HEK293 (cell line): ENCODE results near the gene CCDC85A.
"Not testable (repeated sequence)": the region's sequence is repeated elsewhere in the genome, so short reads cannot be mapped to it uniquely, and the experiment has no call there.

Experiments
- HOXC10 ChIP-seq: sonication (generic); formaldehyde crosslinking; IDR thresholded peaks from 2 replicates; pipeline ENCODE4 v1.8.1; 2023; ENCODE audit warnings: mild to moderate bottlenecking, missing genetic modification reagents
- SALL2 ChIP-seq: fragments of 450-650 bp; formaldehyde crosslinking; IDR thresholded peaks from 2 replicates; pipeline ENCODE4 v1.5.0; 2017; ENCODE audit warnings: missing biosample characterization, mild to moderate bottlenecking, missing genetic modification characterization, borderline replicate concordance
- ZNF747 ChIP-seq: fragments of 450-650 bp; formaldehyde crosslinking; IDR thresholded peaks from 2 replicates; pipeline ENCODE4 v1.5.1; 2016; ENCODE audit warnings: missing biosample characterization, missing genetic modification characterization
- ZSCAN30 ChIP-seq: fragments of 450-650 bp; IDR thresholded peaks from 2 replicates; pipeline ENCODE4 v1.5.1; 2018; ENCODE audit warnings: missing biosample characterization, mild to moderate bottlenecking, missing genetic modification characterization, moderate library complexity
- TF ChIP-seq, protein P1 (sequence below): fragments of 450-650 bp; formaldehyde crosslinking; IDR thresholded peaks from 2 replicates; pipeline ENCODE4 v1.5.1; 2016; ENCODE audit warnings: missing biosample characterization, missing genetic modification characterization
- TF ChIP-seq, protein P2 (sequence below): fragments of 450-650 bp; formaldehyde crosslinking; IDR thresholded peaks from 2 replicates; pipeline ENCODE4 v1.5.1; 2016; ENCODE audit warnings: missing biosample characterization, missing genetic modification characterization
- TF ChIP-seq, protein P3 (sequence below): fragments of 450-650 bp; formaldehyde crosslinking; IDR thresholded peaks from 2 replicates; pipeline ENCODE4 v1.5.1; 2016; ENCODE audit warnings: missing biosample characterization, missing genetic modification characterization

DNA sequence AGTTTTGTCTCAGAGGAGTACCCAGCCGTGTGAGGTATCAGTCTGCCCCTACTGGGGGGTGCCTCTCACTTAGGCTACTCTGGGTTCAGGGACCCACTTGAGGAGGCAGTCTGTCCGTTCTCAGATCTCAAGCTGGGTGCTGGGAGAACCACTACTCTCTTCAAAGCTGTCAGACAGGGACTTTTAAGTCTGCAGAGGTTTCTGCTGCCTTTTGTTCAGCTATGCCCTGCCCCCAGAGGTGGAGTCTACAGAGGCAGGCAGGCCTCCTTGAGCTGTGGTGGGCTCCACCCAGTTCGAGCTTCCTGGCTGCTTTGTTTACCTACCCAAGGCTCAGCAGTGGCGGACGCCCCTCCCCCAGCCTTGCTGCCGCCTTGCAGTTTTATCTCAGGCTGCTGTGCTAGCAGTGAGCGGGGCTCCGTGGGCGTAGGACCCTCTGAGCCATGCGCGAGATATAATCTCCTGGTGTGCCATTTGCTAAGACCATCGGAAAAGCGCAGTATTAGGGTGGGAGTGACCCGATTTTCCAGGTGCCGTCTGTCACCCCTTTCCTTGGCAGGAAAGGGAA is 41.2 kb upstream of the CCDC85A start:
- TF ChIP-seq, protein P1, sequence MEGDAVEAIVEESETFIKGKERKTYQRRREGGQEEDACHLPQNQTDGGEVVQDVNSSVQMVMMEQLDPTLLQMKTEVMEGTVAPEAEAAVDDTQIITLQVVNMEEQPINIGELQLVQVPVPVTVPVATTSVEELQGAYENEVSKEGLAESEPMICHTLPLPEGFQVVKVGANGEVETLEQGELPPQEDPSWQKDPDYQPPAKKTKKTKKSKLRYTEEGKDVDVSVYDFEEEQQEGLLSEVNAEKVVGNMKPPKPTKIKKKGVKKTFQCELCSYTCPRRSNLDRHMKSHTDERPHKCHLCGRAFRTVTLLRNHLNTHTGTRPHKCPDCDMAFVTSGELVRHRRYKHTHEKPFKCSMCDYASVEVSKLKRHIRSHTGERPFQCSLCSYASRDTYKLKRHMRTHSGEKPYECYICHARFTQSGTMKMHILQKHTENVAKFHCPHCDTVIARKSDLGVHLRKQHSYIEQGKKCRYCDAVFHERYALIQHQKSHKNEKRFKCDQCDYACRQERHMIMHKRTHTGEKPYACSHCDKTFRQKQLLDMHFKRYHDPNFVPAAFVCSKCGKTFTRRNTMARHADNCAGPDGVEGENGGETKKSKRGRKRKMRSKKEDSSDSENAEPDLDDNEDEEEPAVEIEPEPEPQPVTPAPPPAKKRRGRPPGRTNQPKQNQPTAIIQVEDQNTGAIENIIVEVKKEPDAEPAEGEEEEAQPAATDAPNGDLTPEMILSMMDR (tag by site-specific recombination): not testable (repeated sequence)
- TF ChIP-seq SALL2 (tag by site-specific recombination); HOXC10 (CRISPR knock-in tag); ZNF747 (tag by site-specific recombination); ZSCAN30 (tag by site-specific recombination): not testable (repeated sequence)
- TF ChIP-seq, protein P2, sequence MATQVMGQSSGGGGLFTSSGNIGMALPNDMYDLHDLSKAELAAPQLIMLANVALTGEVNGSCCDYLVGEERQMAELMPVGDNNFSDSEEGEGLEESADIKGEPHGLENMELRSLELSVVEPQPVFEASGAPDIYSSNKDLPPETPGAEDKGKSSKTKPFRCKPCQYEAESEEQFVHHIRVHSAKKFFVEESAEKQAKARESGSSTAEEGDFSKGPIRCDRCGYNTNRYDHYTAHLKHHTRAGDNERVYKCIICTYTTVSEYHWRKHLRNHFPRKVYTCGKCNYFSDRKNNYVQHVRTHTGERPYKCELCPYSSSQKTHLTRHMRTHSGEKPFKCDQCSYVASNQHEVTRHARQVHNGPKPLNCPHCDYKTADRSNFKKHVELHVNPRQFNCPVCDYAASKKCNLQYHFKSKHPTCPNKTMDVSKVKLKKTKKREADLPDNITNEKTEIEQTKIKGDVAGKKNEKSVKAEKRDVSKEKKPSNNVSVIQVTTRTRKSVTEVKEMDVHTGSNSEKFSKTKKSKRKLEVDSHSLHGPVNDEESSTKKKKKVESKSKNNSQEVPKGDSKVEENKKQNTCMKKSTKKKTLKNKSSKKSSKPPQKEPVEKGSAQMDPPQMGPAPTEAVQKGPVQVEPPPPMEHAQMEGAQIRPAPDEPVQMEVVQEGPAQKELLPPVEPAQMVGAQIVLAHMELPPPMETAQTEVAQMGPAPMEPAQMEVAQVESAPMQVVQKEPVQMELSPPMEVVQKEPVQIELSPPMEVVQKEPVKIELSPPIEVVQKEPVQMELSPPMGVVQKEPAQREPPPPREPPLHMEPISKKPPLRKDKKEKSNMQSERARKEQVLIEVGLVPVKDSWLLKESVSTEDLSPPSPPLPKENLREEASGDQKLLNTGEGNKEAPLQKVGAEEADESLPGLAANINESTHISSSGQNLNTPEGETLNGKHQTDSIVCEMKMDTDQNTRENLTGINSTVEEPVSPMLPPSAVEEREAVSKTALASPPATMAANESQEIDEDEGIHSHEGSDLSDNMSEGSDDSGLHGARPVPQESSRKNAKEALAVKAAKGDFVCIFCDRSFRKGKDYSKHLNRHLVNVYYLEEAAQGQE (tag by site-specific recombination): not testable (repeated sequence)
- TF ChIP-seq, protein P3, sequence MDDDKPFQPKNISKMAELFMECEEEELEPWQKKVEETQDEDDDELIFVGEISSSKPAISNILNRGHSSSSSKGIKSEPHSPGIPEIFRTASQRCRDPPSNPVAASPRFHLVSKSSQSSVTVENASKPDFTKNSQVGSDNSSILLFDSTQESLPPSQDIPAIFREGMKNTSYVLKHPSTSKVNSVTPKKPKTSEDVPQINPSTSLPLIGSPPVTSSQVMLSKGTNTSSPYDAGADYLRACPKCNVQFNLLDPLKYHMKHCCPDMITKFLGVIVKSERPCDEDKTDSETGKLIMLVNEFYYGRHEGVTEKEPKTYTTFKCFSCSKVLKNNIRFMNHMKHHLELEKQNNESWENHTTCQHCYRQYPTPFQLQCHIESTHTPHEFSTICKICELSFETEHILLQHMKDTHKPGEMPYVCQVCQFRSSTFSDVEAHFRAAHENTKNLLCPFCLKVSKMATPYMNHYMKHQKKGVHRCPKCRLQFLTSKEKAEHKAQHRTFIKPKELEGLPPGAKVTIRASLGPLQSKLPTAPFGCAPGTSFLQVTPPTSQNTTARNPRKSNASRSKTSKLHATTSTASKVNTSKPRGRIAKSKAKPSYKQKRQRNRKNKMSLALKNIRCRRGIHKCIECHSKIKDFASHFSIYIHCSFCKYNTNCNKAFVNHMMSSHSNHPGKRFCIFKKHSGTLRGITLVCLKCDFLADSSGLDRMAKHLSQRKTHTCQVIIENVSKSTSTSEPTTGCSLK (tag by site-specific recombination): not testable (repeated sequence)
